Measurements from ENCODE around the gene ARFGEF2. TPM values are rescaled to one million over a fixed set of nuclear protein-coding genes. Genes with fewer than 3 reads are reported as not detected.

The ARFGEF2 gene
- total and polyA plus RNA-seq, 2 of the 4 experiments (the other 2 are of a cell fraction) = 10.3 to 39.1 TPM

GRCh38 chr20:48959899-48960550, 38.5 kb downstream of the ARFGEF2 start:
- Histone ChIP-seq H2AK9ac (replicated peaks; ENCODE audit: low read depth, low read length, poor library complexity) (no peak overlapping the region), H3K14ac (replicated peaks; ENCODE audit: low read depth, low read length) (no peak overlapping the region), H3K4me1 (ENCODE audit: control insufficient read depth, insufficient read depth, low read length) (peaks cover 9% of the 10 kb centered on the region), H2BK15ac (ENCODE audit: low read depth, low read length) (no peak overlapping the region), H3K79me1 (ENCODE audit: low read depth in 1 of 2, low read length in 2 of 2) (peaks cover 11 to 23% of the 10 kb centered on the region in 2 experiments; a peak in 3 of 4 replicates), H4K20me1 (ENCODE audit: insufficient read depth, low read length) (no peaks in the 10 kb centered on the region), H2BK5ac (ENCODE audit: low read depth, low read length, poor library complexity, severe bottlenecking) (no peak overlapping the region), H3K9me3 (ENCODE audit: control insufficient read depth, insufficient read depth, low read length) (no peaks in the 10 kb centered on the region), H3K56ac (ENCODE audit: extremely low read depth, insufficient read depth, low read length) (no peak overlapping the region), H3K9me1 (ENCODE audit: insufficient read depth, low read length) (peaks cover 5% of the 10 kb centered on the region), H4K5ac (ENCODE audit: low read depth, low read length) (no peak overlapping the region), H3K18ac (ENCODE audit: low read depth, low read length) (no peak overlapping the region), H3K9ac (ENCODE audit: low read depth, low read length) (no peak overlapping the region), H3K4me3 (ENCODE audit: insufficient read depth, low read depth, low read length) (no peak overlapping the region), H3K36me3 (ENCODE audit: control insufficient read depth, insufficient read depth, low read length) (peaks cover 25% of the 10 kb centered on the region), H3K23ac (ENCODE audit: low read depth, low read length) (no peak overlapping the region), H2AK5ac (ENCODE audit: low read depth, low read length) (no peak overlapping the region), H4K91ac (ENCODE audit: insufficient read depth, low read depth, low read length) (no peak overlapping the region), H2AFZ (replicated peaks; ENCODE audit: low read length, poor library complexity) (no peak overlapping the region), H3K27ac (ENCODE audit: insufficient read depth, low read length) (no peak overlapping the region), H4K8ac (ENCODE audit: low read depth in 2 of 2, low read length in 2 of 2) (no peak overlapping the region), H3K4me2 (ENCODE audit: low read depth, low read length) (no peak overlapping the region), H3K4ac (ENCODE audit: low read depth, low read length) (no peak overlapping the region), H2BK20ac (ENCODE audit: low read depth, low read length) (no peak overlapping the region), H2BK120ac (ENCODE audit: low read depth, low read length) (no peak overlapping the region), H3K27me3 (ENCODE audit: control insufficient read depth, insufficient read depth, low read length) (no peaks in the 10 kb centered on the region)
- intact Hi-C loops (cut with micrococcal nuclease) = no loop called here
- ChIA-PET POLR2A (ENCODE audit: unreplicated experiment) (no interaction called here), CTCF (no interaction called here)
- BruUV-seq (replicated peaks) = no TSS peak
- no CpG with 5 or more reads among the region's 9 CpGs for WGBS, 2 experiments (ENCODE audit: extremely low coverage in 2 of 2, insufficient read length in 1 of 2)
- TF ChIP-seq FOS (IDR thresholded peaks at IDR 0.05; ENCODE audit: low read depth, low read length) = peak; percentile 27; the same call in 1 of the 2 replicates
- TF ChIP-seq MXI1 (IDR thresholded peaks at IDR 0.05; ENCODE audit: borderline replicate concordance, low read depth, low read length) = no peak
- peak; percentile 86 for TF ChIP-seq CEBPB (IDR thresholded peaks at IDR 0.05; ENCODE audit: low read depth, low read length)
- dilution Hi-C loops (cut with HindIII; ENCODE audit: low sequenced_read_pairs, unreplicated experiment) = no loop called here
- ATAC-seq (ENCODE audit: low read depth) (no peak), DNase-seq (peak; percentile 55)
- in situ Hi-C loops (cut with MboI; ENCODE audit: low sequenced_read_pairs) = no loop called here

Data from IMR-90 (cell line).